ENCODE data around the gene BSG. TPM values are rescaled to one million over a fixed set of nuclear protein-coding genes. Genes with fewer than 3 reads are reported as not detected.
A peak's percentile ranks its signal among the peaks of the same experiment; 100 is the strongest.

Gene BSG
- total RNA-seq, 2 donors from 2014 or later: 176 to 264 TPM

GRCh38 chr19:540867-541637 is 31.3 kb upstream of the BSG start:
- Histone ChIP-seq H3K4me1 (no peaks in the 10 kb centered on the region), H3K36me3 (replicated peaks in 1 of 2; ENCODE audit: insufficient read depth in 1 of 2, low read depth in 2 of 2) (peaks cover 0 to 24% of the 10 kb centered on the region in 2 donors), H3K4me3 (no peak overlapping the region), H3K27ac (no peak overlapping the region), H3K27me3 (no peaks in the 10 kb centered on the region), H3K9me3 (no peaks in the 10 kb centered on the region)
- TF ChIP-seq POLR2A (IDR thresholded peaks at IDR 0.05): no peak
- no peak for TF ChIP-seq CTCF (IDR thresholded peaks at IDR 0.05)
- 88 to 93% methylated on average over 50 to 51 of the region's 51 CpGs for WGBS, 2 donors
- DNase-seq (no peak), ATAC-seq (no peak)
- intact Hi-C loops (cut with DNase I): no loop called here

- no peak overlapping the region for H3K27ac ChIP-seq
- no peaks in the 10 kb centered on the region for H3K27me3 ChIP-seq
- no peak for ATAC-seq
- DNase-seq: no peak
- H3K36me3 ChIP-seq (replicated peaks in 1 of 2; ENCODE audit: insufficient read depth in 1 of 2, low read depth in 2 of 2): peaks cover 0 to 17% of the 10 kb centered on the region in 2 donors
- H3K4me3 ChIP-seq: no peak overlapping the region
- TF ChIP-seq POLR2A (IDR thresholded peaks at IDR 0.05) (no peak), CTCF (IDR thresholded peaks at IDR 0.05) (no peak)
- no peaks in the 10 kb centered on the region for H3K9me3 ChIP-seq
- intact Hi-C loops (cut with DNase I): no loop called here
- 86 to 92% methylated on average over 14 to 26 of the region's 26 CpGs for WGBS, 2 donors
- H3K4me1 ChIP-seq: no peaks in the 10 kb centered on the region
Observed at GRCh38 chr19:541699-542098, 30.7 kb upstream of the BSG start.

GRCh38 chr19:542173-542866 is 30.1 kb upstream of the BSG start:
- no peak overlapping the region for H3K27ac ChIP-seq
- 86 to 93% methylated on average over 3 to 33 of the region's 34 CpGs for WGBS, 2 donors
- H3K4me3 ChIP-seq: no peak overlapping the region
- DNase-seq: no peak
- no peak for ATAC-seq
- TF ChIP-seq POLR2A (IDR thresholded peaks at IDR 0.05): no peak
- TF ChIP-seq CTCF (IDR thresholded peaks at IDR 0.05): no peak
- intact Hi-C loops (cut with DNase I): no loop called here
- H3K9me3 ChIP-seq: no peaks in the 10 kb centered on the region
- no peaks in the 10 kb centered on the region for H3K27me3 ChIP-seq
- no peaks in the 10 kb centered on the region for H3K4me1 ChIP-seq
- H3K36me3 ChIP-seq (replicated peaks in 1 of 2; ENCODE audit: insufficient read depth in 1 of 2, low read depth in 2 of 2): peaks cover 0 to 13% of the 10 kb centered on the region in 2 donors

- no peak within 1 kb of the TSS for H3K27ac ChIP-seq
- TF ChIP-seq CTCF (IDR thresholded peaks at IDR 0.05) (no peak), POLR2A (IDR thresholded peaks at IDR 0.05) (peak in 1 of 3 donors; percentile 6)
- WGBS, 2 donors: 46 to 56% methylated on average over 5 to 29 of the region's 31 CpGs
- no peaks in the 10 kb centered on the region for H3K27me3 ChIP-seq
- ATAC-seq (no peak), DNase-seq (no peak)
- no peaks in the 10 kb centered on the region for H3K4me1 ChIP-seq
- H3K36me3 ChIP-seq (replicated peaks in 1 of 2; ENCODE audit: insufficient read depth in 1 of 2, low read depth in 2 of 2): peaks cover 0 to 3% of the 10 kb centered on the region in 2 donors
- intact Hi-C loops (cut with DNase I): no loop called here
- no peak within 1 kb of the TSS for H3K4me3 ChIP-seq
- H3K9me3 ChIP-seq: no peaks in the 10 kb centered on the region
Observed at GRCh38 chr19:543910-544608, 28.3 kb upstream of the BSG start, which contains the start of gene GZMM. Gene GZMM (plus strand): TSS chr19:544053. CDS start chr19:544072, 19 bp downstream.
